H9 (cell line): ENCODE measurements around the gene PEDS1. TPM values are rescaled to one million over a fixed set of nuclear protein-coding genes. Genes with fewer than 3 reads are reported as not detected.

Experiments
- DNase-seq: peaks from one replicate; pipeline ENCODE4 v3.0.0-alpha.2; 2017
- H2AFZ ChIP-seq: one replicate; pipeline ENCODE4 v1.6.1; 2013; ENCODE audit warnings: mild to moderate bottlenecking, low read length, control low read depth, moderate library complexity
- H2AK5ac ChIP-seq: 2 replicates; pipeline ENCODE4 v1.6.1; 2013; ENCODE audit warnings: low read length, control low read depth, mixed read lengths; ENCODE audit not compliant: insufficient read length
- H2BK120ac ChIP-seq: one replicate; pipeline ENCODE4 v1.6.1; 2013; ENCODE audit warnings: low read depth, mild to moderate bottlenecking, low read length, control low read depth, inconsistent platforms; ENCODE audit not compliant: poor library complexity, severe bottlenecking
- H2BK12ac ChIP-seq: 2 replicates; pipeline ENCODE4 v1.6.1; 2013; ENCODE audit warnings: low read length, control low read depth, mixed read lengths, low read depth; ENCODE audit not compliant: insufficient read length
- H2BK15ac ChIP-seq: 2 replicates; pipeline ENCODE4 v1.6.1; 2013; ENCODE audit warnings: low read depth, low read length, control low read depth
- H2BK20ac ChIP-seq: one replicate; pipeline ENCODE4 v1.6.1; 2013; ENCODE audit warnings: low read depth, mild to moderate bottlenecking, low read length, control low read depth, inconsistent platforms; ENCODE audit not compliant: poor library complexity, severe bottlenecking
- H2BK5ac ChIP-seq: 2 replicates; pipeline ENCODE4 v1.6.1; 2013; ENCODE audit warnings: low read length, control low read depth, mixed read lengths; ENCODE audit not compliant: insufficient read length
- H3K14ac ChIP-seq: 2 replicates; pipeline ENCODE4 v1.6.1; 2013; ENCODE audit warnings: low read length, control low read depth; ENCODE audit not compliant: insufficient read depth
- H3K18ac ChIP-seq: 2 replicates; pipeline ENCODE4 v1.6.1; 2013; ENCODE audit warnings: low read depth, mild to moderate bottlenecking, mixed read lengths, low read length, control low read depth; ENCODE audit not compliant: insufficient read length
- H3K23ac ChIP-seq: 2 replicates; pipeline ENCODE4 v1.6.1; 2013; ENCODE audit warnings: low read length, control low read depth, mixed read lengths, low read depth; ENCODE audit not compliant: insufficient read length
- H3K23me2 ChIP-seq: 2 replicates; pipeline ENCODE4 v1.6.1; 2013; ENCODE audit warnings: low read depth, mild to moderate bottlenecking, mixed read lengths, low read length, control low read depth; ENCODE audit not compliant: insufficient read length, poor library complexity, severe bottlenecking
- H3K27ac ChIP-seq: 2 replicates; pipeline ENCODE4 v1.5.1; 2013; ENCODE audit warnings: low read length, control low read depth, mixed read lengths, low read depth; ENCODE audit not compliant: insufficient read length
- H3K27me3 ChIP-seq: 2 replicates; pipeline ENCODE4 v1.6.1; 2013; ENCODE audit warnings: low read length, control low read depth, inconsistent platforms; ENCODE audit not compliant: insufficient read depth
- H3K4ac ChIP-seq: 2 replicates; pipeline ENCODE4 v1.6.1; 2013; ENCODE audit warnings: low read depth, mild to moderate bottlenecking, control low read depth, inconsistent platforms, low read length, moderate library complexity
- H3K4me1 ChIP-seq: 2 replicates; pipeline ENCODE4 v1.6.1; 2013; ENCODE audit warnings: low read length, control low read depth, inconsistent platforms; ENCODE audit not compliant: insufficient read depth
- H3K4me2 ChIP-seq: 2 replicates; pipeline ENCODE4 v1.6.1; 2013; ENCODE audit warnings: low read length, control low read depth, mixed read lengths; ENCODE audit not compliant: insufficient read length, insufficient read depth
- H3K56ac ChIP-seq: 2 replicates; pipeline ENCODE4 v1.6.1; 2013; ENCODE audit warnings: low read depth, mild to moderate bottlenecking, mixed read lengths, low read length, control low read depth; ENCODE audit not compliant: insufficient read length
- H3K79me1 ChIP-seq: 2 replicates; pipeline ENCODE4 v1.6.1; 2013; ENCODE audit warnings: low read depth, mild to moderate bottlenecking, moderate library complexity, low read length, control low read depth, inconsistent platforms; ENCODE audit not compliant: insufficient read depth, poor library complexity, severe bottlenecking
- H3K79me2 ChIP-seq: 2 replicates; pipeline ENCODE4 v1.6.1; 2013; ENCODE audit warnings: low read length, control low read depth, inconsistent platforms; ENCODE audit not compliant: insufficient read depth
- H3K9ac ChIP-seq: 2 replicates; pipeline ENCODE4 v1.6.1; 2013; ENCODE audit warnings: low read length, control low read depth, mixed read lengths; ENCODE audit not compliant: insufficient read length; ENCODE audit errors: extremely low read depth
- H3K9me3 ChIP-seq: one replicate; pipeline ENCODE4 v1.6.1; 2013; ENCODE audit warnings: low read depth, low read length, inconsistent platforms; ENCODE audit not compliant: control insufficient read depth
- H3T11ph ChIP-seq: one replicate; pipeline ENCODE4 v1.6.1; 2013; ENCODE audit warnings: mild to moderate bottlenecking, low read length, control low read depth, inconsistent platforms
- H4K20me1 ChIP-seq: one replicate; pipeline ENCODE4 v1.6.1; 2013; ENCODE audit not compliant: control insufficient read depth, insufficient read length, insufficient read depth
- H4K5ac ChIP-seq: 2 replicates; pipeline ENCODE4 v1.6.1; 2013; ENCODE audit warnings: low read depth, mild to moderate bottlenecking, mixed read lengths, low read length, control low read depth; ENCODE audit not compliant: insufficient read length
- H4K8ac ChIP-seq: replicated peaks from 2 replicates; pipeline ENCODE4 v1.6.1; 2013; ENCODE audit warnings: low read length, control low read depth, mixed read lengths, low read depth; ENCODE audit not compliant: insufficient read length
- H4K91ac ChIP-seq: 2 replicates; pipeline ENCODE4 v1.6.1; 2013; ENCODE audit warnings: low read depth, mild to moderate bottlenecking, moderate library complexity, mixed read lengths, low read length, control low read depth; ENCODE audit not compliant: insufficient read length
- H3K27ac Mint-ChIP-seq, 3 experiments: 2 replicates in 2 of 3; 3 replicates in 1 of 3; pipeline ENCODE4 v1.8.0; 2020 to 2021; ENCODE audit warnings: mixed read lengths in 3 of 3, mild to moderate bottlenecking in 1 of 3, moderate library complexity in 1 of 3
- H3K27me3 Mint-ChIP-seq: 2 replicates; pipeline ENCODE4 v1.8.0; 2021; ENCODE audit warnings: low read depth, mild to moderate bottlenecking, moderate library complexity, mixed read lengths
- H3K36me3 Mint-ChIP-seq, 3 experiments: 2 replicates in 2 of 3; 3 replicates in 1 of 3; pipeline ENCODE4 v1.8.0; 2020 to 2021; ENCODE audit warnings: low read depth in 3 of 3, mixed read lengths in 3 of 3; ENCODE audit not compliant: insufficient read depth in 1 of 3
- H3K4me1 Mint-ChIP-seq, 2 experiments: 2 replicates each; pipeline ENCODE4 v1.8.0; 2020; ENCODE audit warnings: mixed read lengths in 2 of 2
- H3K4me3 Mint-ChIP-seq, 2 experiments: 2 replicates in 1 of 2; 3 replicates in 1 of 2; pipeline ENCODE4 v1.8.0; 2020 to 2021; ENCODE audit warnings: mild to moderate bottlenecking in 2 of 2, mixed read lengths in 2 of 2, moderate library complexity in 1 of 2
- H3K9me3 Mint-ChIP-seq, 2 experiments: 2 replicates in 1 of 2; 3 replicates in 1 of 2; pipeline ENCODE4 v1.8.0; 2020; ENCODE audit warnings: mild to moderate bottlenecking in 2 of 2, mixed read lengths in 2 of 2, moderate library complexity in 1 of 2
- WGBS: extraction: QIAGEN DNeasy Blood & Tissue Kit; methylation state at CpG from one replicate; pipeline ENCODE4 v1.1.7; 2013; ENCODE audit warnings: missing lambda C conversion rate, low lambda C conversion rate, mixed read lengths; ENCODE audit not compliant: insufficient read length; ENCODE audit errors: extremely low coverage; 5-methylcytosine and 5-hydroxymethylcytosine counted together
- total RNA-seq: library from RNA; stranded (reverse); gene quantifications from 2 replicates; pipeline ENCODE4 v1.2.1, GENCODE V29; 2021
- TF ChIP-seq, protein P1 (sequence below): fragments of 200-600 bp; sonication (generic); conservative IDR thresholded peaks from 3 replicates; pipeline ENCODE4 v1.8.0; 2021; ENCODE audit warnings: antibody characterized with exemption, mild to moderate bottlenecking

Gene PEDS1
- total RNA-seq, 1 experiment from 2014 or later = 29.3 TPM

DNA sequence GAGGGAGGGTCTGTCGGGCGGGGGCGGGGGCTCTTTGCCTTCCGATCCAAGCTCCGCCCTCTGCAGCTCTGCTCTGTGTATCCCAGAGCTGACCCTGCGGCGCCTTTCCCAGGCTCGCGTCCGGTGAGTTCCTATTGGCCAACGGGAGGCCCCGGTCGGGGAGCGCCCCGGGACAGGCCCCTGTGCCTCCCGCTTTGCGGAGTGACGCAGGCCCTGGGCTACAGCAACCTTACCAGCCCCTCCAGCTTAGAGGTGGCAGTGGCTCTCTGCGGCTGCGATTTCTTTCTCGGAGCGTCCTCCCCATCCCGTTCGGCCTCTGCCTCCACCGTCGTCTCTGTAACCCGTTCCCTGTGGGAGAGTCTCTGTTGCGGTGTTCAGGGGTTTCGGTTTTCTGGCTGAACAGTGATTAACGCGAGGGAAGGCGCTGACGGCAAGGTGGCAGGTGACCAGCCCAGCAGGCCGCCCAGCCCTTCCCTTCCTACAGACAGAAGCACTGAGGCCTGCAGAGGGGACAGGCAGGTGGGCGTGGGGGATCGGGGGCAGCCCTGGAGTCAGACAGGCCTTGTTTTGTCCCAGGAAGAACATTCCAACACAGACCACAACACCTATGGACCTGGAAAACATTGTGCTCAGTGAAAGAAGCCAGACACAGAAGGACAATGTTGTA lies 19.0 kb upstream of the PEDS1 start:
- no peaks in the 10 kb centered on the region for H4K20me1 ChIP-seq

More for the DNA sequence above, 19.0 kb upstream of the PEDS1 start:
- peak overlapping the region; percentile 70 for H3K4me2 ChIP-seq
- H2BK15ac ChIP-seq = no peak overlapping the region
- H3K4me1 ChIP-seq = no peaks in the 10 kb centered on the region
- no peak overlapping the region for H2AFZ ChIP-seq
- H3K18ac ChIP-seq = peak overlapping the region; percentile 45
- H3K27me3 Mint-ChIP-seq = no peaks in the 10 kb centered on the region
- H3K4me3 Mint-ChIP-seq = peak overlapping the region; percentile 75 to 77
- H3K9me3 Mint-ChIP-seq = peaks cover 2 to 4% of the 10 kb centered on the region in 2 experiments; a peak in 4 of 5 replicates
- H3K9me3 ChIP-seq = no peaks in the 10 kb centered on the region
- H2BK120ac ChIP-seq = peak overlapping the region; percentile 54
- peak overlapping the region; percentile 89 for H3K14ac ChIP-seq
- H3T11ph ChIP-seq = no peak overlapping the region
- H3K4ac ChIP-seq = no peak overlapping the region
- H3K79me2 ChIP-seq = no peaks in the 10 kb centered on the region
- no peaks in the 10 kb centered on the region for H3K79me1 ChIP-seq
- H3K27ac Mint-ChIP-seq = peak overlapping the region; percentile 17 to 97 (median 44); a peak in 5 of 7 replicates
- H2BK20ac ChIP-seq = no peak overlapping the region
- peaks cover 0 to 9% (median 3%) of the 10 kb centered on the region in 3 experiments; a peak in 5 of 7 replicates for H3K36me3 Mint-ChIP-seq
- peak overlapping the region; percentile 2 for H3K27ac ChIP-seq
- no peak overlapping the region for H3K56ac ChIP-seq
- DNase-seq = peak; percentile 98
- H3K23me2 ChIP-seq = peaks cover 12% of the 10 kb centered on the region
- H2BK5ac ChIP-seq = no peak overlapping the region
- no CpG with 5 or more reads among the region's 36 CpGs for WGBS
- no peak overlapping the region for H4K5ac ChIP-seq
- TF ChIP-seq, protein P1, sequence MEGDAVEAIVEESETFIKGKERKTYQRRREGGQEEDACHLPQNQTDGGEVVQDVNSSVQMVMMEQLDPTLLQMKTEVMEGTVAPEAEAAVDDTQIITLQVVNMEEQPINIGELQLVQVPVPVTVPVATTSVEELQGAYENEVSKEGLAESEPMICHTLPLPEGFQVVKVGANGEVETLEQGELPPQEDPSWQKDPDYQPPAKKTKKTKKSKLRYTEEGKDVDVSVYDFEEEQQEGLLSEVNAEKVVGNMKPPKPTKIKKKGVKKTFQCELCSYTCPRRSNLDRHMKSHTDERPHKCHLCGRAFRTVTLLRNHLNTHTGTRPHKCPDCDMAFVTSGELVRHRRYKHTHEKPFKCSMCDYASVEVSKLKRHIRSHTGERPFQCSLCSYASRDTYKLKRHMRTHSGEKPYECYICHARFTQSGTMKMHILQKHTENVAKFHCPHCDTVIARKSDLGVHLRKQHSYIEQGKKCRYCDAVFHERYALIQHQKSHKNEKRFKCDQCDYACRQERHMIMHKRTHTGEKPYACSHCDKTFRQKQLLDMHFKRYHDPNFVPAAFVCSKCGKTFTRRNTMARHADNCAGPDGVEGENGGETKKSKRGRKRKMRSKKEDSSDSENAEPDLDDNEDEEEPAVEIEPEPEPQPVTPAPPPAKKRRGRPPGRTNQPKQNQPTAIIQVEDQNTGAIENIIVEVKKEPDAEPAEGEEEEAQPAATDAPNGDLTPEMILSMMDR = no peak
- H3K23ac ChIP-seq = no peak overlapping the region
- no peak overlapping the region for H4K8ac ChIP-seq
- peaks cover 17 to 21% of the 10 kb centered on the region in 2 experiments for H3K4me1 Mint-ChIP-seq
- no peaks in the 10 kb centered on the region for H3K27me3 ChIP-seq
- no peak overlapping the region for H4K91ac ChIP-seq
- H2BK12ac ChIP-seq = peak overlapping the region; percentile 3
- no peak overlapping the region for H2AK5ac ChIP-seq
- peak overlapping the region; percentile 27 for H3K9ac ChIP-seq
